Smooth muscle cell (in vitro differentiated cells): Measurements from ENCODE around the gene ABCA12. TPM values are rescaled to one million over a fixed set of nuclear protein-coding genes. Genes with fewer than 3 reads are reported as not detected.
A peak's percentile ranks its signal among the peaks of the same experiment; 100 is the strongest.

Source experiments
- DNase-seq: peaks from one replicate; lab custom pipeline; 2025; ENCODE audit not compliant: unreplicated experiment; lab: John Stamatoyannopoulos, UW
- H2AFZ ChIP-seq: fragments of 200-600 bp; sonication (generic); 2 replicates; pipeline ENCODE4 v1.6.0; 2016; ENCODE audit warnings: antibody characterized with exemption, low read depth, mild to moderate bottlenecking
- H3F3A ChIP-seq: fragments of 200-600 bp; sonication (generic); 2 replicates; pipeline ENCODE4 v1.6.0; 2017; ENCODE audit warnings: antibody characterized with exemption, low read depth
- H3K27ac ChIP-seq: fragments of 200-600 bp; sonication (generic); 2 replicates; pipeline ENCODE4 v1.5.1; 2016; ENCODE audit warnings: low read depth, mild to moderate bottlenecking
- H3K27me3 ChIP-seq: fragments of 200-600 bp; sonication (generic); 2 replicates; pipeline ENCODE4 v1.6.1; 2016; ENCODE audit warnings: low read depth, mild to moderate bottlenecking
- H3K36me3 ChIP-seq: fragments of 200-600 bp; sonication (generic); 2 replicates; pipeline ENCODE4 v1.5.1; 2016; ENCODE audit warnings: low read depth
- H3K4me1 ChIP-seq: fragments of 200-600 bp; sonication (generic); 2 replicates; pipeline ENCODE4 v1.5.1; 2016; ENCODE audit warnings: low read depth
- H3K4me2 ChIP-seq: fragments of 200-600 bp; sonication (generic); 2 replicates; pipeline ENCODE4 v1.6.0; 2016; ENCODE audit warnings: mild to moderate bottlenecking
- H3K4me3 ChIP-seq: fragments of 200-600 bp; sonication (generic); 2 replicates; pipeline ENCODE4 v1.5.1; 2016; ENCODE audit warnings: mild to moderate bottlenecking
- H3K79me2 ChIP-seq: fragments of 200-600 bp; sonication (generic); 2 replicates; pipeline ENCODE4 v1.6.0; 2016; ENCODE audit warnings: low read depth, mild to moderate bottlenecking
- H3K9ac ChIP-seq: fragments of 200-600 bp; sonication (generic); 2 replicates; pipeline ENCODE4 v1.6.0; 2016; ENCODE audit warnings: low read depth
- H3K9me3 ChIP-seq: fragments of 200-600 bp; sonication (generic); replicated peaks from 2 replicates; pipeline ENCODE4 v1.5.1; 2016; ENCODE audit warnings: low read depth
- H4K20me1 ChIP-seq: fragments of 200-600 bp; sonication (generic); 2 replicates; pipeline ENCODE4 v1.6.0; 2016; ENCODE audit warnings: low read depth
- whole genome bisulfite sequencing: methylation state at CpG from one replicate; pipeline ENCODE4 v1.1.7; 2016; ENCODE audit warnings: low lambda C conversion rate; 5-methylcytosine and 5-hydroxymethylcytosine counted together
- polyA plus RNA-seq: library from polyadenylated mRNA; unstranded; fragments of >200 nt; fragmentation: Nextera tagmentation; extraction: Ambion mirVana; gene quantifications from 2 replicates; pipeline ENCODE4 v1.2.1, GENCODE V29; 2016
- total RNA-seq: library from RNA; depleted of rRNA; stranded (reverse); fragments of >200 nt; gene quantifications from 2 replicates; pipeline ENCODE4 v1.2.3, GENCODE V29; 2014
- TF ChIP-seq, protein P1 (sequence below): fragments of 200-600 bp; sonication (generic); IDR thresholded peaks from 2 replicates; pipeline ENCODE4 v1.5.1; 2017; ENCODE audit warnings: borderline replicate concordance, mild to moderate bottlenecking, antibody characterized with exemption; ENCODE audit not compliant: insufficient read depth, poor library complexity, severe bottlenecking

ABCA12 gene, protein sequence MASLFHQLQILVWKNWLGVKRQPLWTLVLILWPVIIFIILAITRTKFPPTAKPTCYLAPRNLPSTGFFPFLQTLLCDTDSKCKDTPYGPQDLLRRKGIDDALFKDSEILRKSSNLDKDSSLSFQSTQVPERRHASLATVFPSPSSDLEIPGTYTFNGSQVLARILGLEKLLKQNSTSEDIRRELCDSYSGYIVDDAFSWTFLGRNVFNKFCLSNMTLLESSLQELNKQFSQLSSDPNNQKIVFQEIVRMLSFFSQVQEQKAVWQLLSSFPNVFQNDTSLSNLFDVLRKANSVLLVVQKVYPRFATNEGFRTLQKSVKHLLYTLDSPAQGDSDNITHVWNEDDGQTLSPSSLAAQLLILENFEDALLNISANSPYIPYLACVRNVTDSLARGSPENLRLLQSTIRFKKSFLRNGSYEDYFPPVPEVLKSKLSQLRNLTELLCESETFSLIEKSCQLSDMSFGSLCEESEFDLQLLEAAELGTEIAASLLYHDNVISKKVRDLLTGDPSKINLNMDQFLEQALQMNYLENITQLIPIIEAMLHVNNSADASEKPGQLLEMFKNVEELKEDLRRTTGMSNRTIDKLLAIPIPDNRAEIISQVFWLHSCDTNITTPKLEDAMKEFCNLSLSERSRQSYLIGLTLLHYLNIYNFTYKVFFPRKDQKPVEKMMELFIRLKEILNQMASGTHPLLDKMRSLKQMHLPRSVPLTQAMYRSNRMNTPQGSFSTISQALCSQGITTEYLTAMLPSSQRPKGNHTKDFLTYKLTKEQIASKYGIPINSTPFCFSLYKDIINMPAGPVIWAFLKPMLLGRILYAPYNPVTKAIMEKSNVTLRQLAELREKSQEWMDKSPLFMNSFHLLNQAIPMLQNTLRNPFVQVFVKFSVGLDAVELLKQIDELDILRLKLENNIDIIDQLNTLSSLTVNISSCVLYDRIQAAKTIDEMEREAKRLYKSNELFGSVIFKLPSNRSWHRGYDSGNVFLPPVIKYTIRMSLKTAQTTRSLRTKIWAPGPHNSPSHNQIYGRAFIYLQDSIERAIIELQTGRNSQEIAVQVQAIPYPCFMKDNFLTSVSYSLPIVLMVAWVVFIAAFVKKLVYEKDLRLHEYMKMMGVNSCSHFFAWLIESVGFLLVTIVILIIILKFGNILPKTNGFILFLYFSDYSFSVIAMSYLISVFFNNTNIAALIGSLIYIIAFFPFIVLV (N-terminal part only)
- 3.9 and 5.7 TPM in 2 replicates for total RNA-seq
- polyA plus RNA-seq: 0.47 and 0.59 TPM in 2 replicates

DNA sequence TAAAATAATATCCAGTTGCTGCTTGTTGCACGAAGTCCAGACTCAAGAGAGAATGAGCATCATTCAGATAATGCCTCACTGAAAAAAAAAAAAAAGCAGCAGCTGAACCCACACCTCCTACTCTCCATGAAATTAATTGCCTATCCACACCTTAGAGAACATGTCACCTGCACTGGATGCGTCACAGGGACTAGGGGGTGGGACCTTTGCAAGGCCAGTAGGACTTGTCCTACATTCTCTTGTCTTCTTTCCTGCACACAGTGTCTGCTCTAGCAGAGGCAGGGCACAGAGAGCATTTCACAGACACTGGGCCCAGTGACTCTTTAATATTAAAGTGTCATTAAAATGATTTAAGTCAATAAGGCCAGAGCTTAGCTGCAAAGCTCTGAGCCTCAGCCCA lies at the start of gene ABCA12:
Gene ABCA12 (minus strand): TSS at position 148 of the 400 bp plus-strand sequence. CDS start 418 bp downstream, outside the sequence.
- H2AFZ ChIP-seq: peak within 1 kb of the TSS; percentile 19
- no peaks in the 10 kb centered on the region for H3K79me2 ChIP-seq
- H3K4me2 ChIP-seq: peak within 1 kb of the TSS; percentile 44
- no peak within 1 kb of the TSS for H3K4me3 ChIP-seq
- 74% methylated on average over 2 of the region's 2 CpGs for WGBS
- no peaks in the 10 kb centered on the region for H4K20me1 ChIP-seq
- peaks cover 3% of the 10 kb centered on the region for H3K4me1 ChIP-seq
- H3K9ac ChIP-seq: peak within 1 kb of the TSS; percentile 22
- H3K27ac ChIP-seq: peak within 1 kb of the TSS; percentile 71
- no peaks in the 10 kb centered on the region for H3F3A ChIP-seq
- no peaks in the 10 kb centered on the region for H3K9me3 ChIP-seq
- no peaks in the 10 kb centered on the region for H3K36me3 ChIP-seq
- no peaks in the 10 kb centered on the region for H3K27me3 ChIP-seq
- no peak for DNase-seq
- TF ChIP-seq, protein P1, sequence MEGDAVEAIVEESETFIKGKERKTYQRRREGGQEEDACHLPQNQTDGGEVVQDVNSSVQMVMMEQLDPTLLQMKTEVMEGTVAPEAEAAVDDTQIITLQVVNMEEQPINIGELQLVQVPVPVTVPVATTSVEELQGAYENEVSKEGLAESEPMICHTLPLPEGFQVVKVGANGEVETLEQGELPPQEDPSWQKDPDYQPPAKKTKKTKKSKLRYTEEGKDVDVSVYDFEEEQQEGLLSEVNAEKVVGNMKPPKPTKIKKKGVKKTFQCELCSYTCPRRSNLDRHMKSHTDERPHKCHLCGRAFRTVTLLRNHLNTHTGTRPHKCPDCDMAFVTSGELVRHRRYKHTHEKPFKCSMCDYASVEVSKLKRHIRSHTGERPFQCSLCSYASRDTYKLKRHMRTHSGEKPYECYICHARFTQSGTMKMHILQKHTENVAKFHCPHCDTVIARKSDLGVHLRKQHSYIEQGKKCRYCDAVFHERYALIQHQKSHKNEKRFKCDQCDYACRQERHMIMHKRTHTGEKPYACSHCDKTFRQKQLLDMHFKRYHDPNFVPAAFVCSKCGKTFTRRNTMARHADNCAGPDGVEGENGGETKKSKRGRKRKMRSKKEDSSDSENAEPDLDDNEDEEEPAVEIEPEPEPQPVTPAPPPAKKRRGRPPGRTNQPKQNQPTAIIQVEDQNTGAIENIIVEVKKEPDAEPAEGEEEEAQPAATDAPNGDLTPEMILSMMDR: no peak

DNA sequence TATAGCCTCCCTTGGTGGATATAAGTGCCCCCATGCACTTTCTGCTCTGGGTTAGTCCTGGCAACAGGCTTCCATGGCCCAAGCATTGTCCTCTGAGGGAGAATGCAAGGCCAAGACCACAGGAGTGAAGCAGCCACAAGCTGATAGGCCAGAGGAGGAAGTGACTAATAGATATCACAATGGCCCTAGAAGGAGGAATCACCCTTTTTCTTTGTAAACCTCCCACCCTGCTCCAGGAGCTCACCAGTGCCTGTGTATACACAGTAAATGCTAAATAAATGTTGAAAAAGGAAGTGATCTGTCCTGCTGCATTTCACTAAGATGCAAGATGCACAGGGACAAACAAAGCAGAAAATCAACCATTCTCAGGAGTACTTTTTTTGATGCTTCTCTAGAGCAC lies 49.7 kb upstream of the ABCA12 start:
- H3F3A ChIP-seq: no peaks in the 10 kb centered on the region
- no peaks in the 10 kb centered on the region for H3K4me1 ChIP-seq
- H3K79me2 ChIP-seq: no peaks in the 10 kb centered on the region
- no peak overlapping the region for H3K27ac ChIP-seq
- H2AFZ ChIP-seq: no peak overlapping the region
- no peak overlapping the region for H3K4me2 ChIP-seq
- no peaks in the 10 kb centered on the region for H4K20me1 ChIP-seq
- no peaks in the 10 kb centered on the region for H3K27me3 ChIP-seq
- no peak overlapping the region for H3K9ac ChIP-seq
- DNase-seq: no peak
- TF ChIP-seq, protein P1: no peak
- no peak overlapping the region for H3K4me3 ChIP-seq
- no peaks in the 10 kb centered on the region for H3K9me3 ChIP-seq
- no peaks in the 10 kb centered on the region for H3K36me3 ChIP-seq

DNA sequence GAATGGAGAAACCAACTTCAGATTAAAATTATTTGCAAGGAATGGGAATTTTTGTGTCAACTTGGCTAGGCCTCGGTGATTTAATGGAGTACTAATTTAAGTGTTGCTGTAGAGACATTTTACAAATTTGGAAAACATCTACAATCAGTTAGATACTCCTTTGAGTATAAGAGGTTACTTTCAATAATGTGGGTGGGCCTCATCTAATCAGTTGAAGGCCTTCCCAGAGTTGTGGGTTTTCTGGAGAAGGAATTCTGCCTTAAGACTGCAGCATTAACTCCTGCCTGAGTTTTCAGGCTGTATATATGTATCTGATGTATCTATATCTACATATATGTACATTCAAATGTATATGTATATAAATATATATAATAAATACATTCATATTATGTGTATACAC lies 47.6 kb upstream of the ABCA12 start:
- DNase-seq: no peak
- no peak overlapping the region for H2AFZ ChIP-seq
- H3K79me2 ChIP-seq: no peaks in the 10 kb centered on the region
- H3F3A ChIP-seq: no peaks in the 10 kb centered on the region
- H3K9ac ChIP-seq: no peak overlapping the region
- no peaks in the 10 kb centered on the region for H3K9me3 ChIP-seq
- H3K4me3 ChIP-seq: no peak overlapping the region
- no peak overlapping the region for H3K27ac ChIP-seq
- no peak overlapping the region for H3K4me2 ChIP-seq
- 92% methylated on average over 1 of the region's 1 CpG for WGBS
- no peaks in the 10 kb centered on the region for H3K4me1 ChIP-seq
- H3K27me3 ChIP-seq: no peaks in the 10 kb centered on the region
- H3K36me3 ChIP-seq: no peaks in the 10 kb centered on the region
- TF ChIP-seq, protein P1: no peak
- H4K20me1 ChIP-seq: no peaks in the 10 kb centered on the region
